ENCODE data around the gene BTAF1. TPM values are rescaled to one million over a fixed set of nuclear protein-coding genes. Genes with fewer than 3 reads are reported as not detected.

The BTAF1 gene
- total RNA-seq, 3 donors from 2014 or later (not counting 1 experiment from before 2014, with no cell fraction given), result 77.3 to 88.7 (median 80.7) TPM

DNA sequence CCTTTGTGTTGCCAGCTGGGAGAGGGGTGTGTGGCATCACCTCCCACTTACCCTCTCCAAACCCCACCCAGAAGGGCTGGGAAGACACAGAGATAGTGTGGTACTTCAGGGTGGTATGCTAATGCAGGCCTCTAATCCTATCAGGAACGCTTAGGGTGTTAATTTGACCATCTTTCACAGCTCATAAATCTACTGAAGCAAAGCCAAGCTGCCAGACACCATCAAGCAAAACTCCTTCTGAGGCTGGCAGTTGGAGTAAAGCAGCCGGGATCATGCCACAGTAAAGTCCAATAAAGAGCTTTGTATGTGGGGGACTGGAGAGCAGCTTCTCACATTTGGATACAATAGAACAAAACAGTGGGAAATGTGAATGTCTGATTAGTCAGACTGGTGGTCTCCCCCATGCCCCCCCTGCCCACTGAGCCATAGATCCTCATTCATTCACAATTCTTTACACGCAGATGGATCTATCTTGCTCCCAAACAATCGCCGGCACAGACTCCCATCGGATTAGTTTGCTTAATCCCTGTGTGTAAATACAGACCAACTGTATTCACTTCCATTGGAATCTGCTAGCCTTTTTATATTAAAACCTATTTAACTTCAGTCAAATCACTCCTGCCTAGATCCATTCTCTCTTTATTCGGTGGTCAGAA lies 43.9 kb upstream of the BTAF1 start:
- Histone ChIP-seq H3K4me3 (ENCODE audit: low read length) (no peak overlapping the region), H3K27me3 (ENCODE audit: control insufficient read depth, insufficient read depth, low read length) (no peaks in the 10 kb centered on the region), H3K27ac (ENCODE audit: low read length) (no peak overlapping the region), H3K4me1 (ENCODE audit: control insufficient read depth, insufficient read depth, low read length) (no peaks in the 10 kb centered on the region), H3K9me3 (ENCODE audit: control insufficient read depth, insufficient read depth, low read length) (peaks cover 3% of the 10 kb centered on the region), H3K36me3 (ENCODE audit: control insufficient read depth, insufficient read depth, low read length) (no peaks in the 10 kb centered on the region)
- DNase-seq (no peak), ATAC-seq (no peak)
- H3K4me3 Mint-ChIP-seq, result no peak overlapping the region
- no peak overlapping the region for H3K27ac Mint-ChIP-seq
- TF ChIP-seq CTCF (IDR thresholded peaks at IDR 0.05), result no peak
- H3K27me3 Mint-ChIP-seq (ENCODE audit: low read depth in 2 of 2), result peaks cover 0 to 2% of the 10 kb centered on the region in 2 donors
- H3K9me3 Mint-ChIP-seq, result no peaks in the 10 kb centered on the region
- intact Hi-C loops (cut with micrococcal nuclease), result no loop called here
- WGBS (ENCODE audit: insufficient coverage), result 78% methylated on average over 7 of the region's 7 CpGs
- no peaks in the 10 kb centered on the region for H3K4me1 Mint-ChIP-seq
- H3K36me3 Mint-ChIP-seq, result no peaks in the 10 kb centered on the region

DNA sequence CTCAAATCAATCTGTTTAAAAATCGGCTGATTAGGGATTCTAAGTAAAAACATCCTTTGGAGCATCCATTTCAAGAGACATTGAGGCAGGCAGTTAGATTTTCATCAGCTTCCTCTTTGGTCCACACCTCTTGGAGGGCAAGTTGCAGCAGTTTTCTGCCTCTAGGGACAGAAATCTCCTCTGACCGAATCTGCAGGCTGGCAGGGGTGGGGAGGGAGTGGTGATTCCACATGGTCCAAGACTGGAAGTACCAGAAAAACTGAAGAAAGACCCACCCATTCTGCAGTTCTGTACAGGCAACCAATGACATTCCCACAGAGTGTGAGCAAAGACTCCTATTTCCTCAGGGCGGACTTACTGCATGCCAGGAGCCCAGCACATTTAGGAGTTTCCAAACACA lies 43.3 kb upstream of the BTAF1 start:
- no peak overlapping the region for H3K4me3 ChIP-seq (ENCODE audit: low read length)
- Mint-ChIP-seq H3K4me3 (no peak overlapping the region), H3K9me3 (no peaks in the 10 kb centered on the region), H3K27me3 (ENCODE audit: low read depth in 2 of 2) (peaks cover 4 to 5% of the 10 kb centered on the region in 2 donors), H3K36me3 (no peaks in the 10 kb centered on the region), H3K27ac (no peak overlapping the region), H3K4me1 (no peaks in the 10 kb centered on the region)
- H3K36me3 ChIP-seq (ENCODE audit: control insufficient read depth, insufficient read depth, low read length), result no peaks in the 10 kb centered on the region
- no peaks in the 10 kb centered on the region for H3K27me3 ChIP-seq (ENCODE audit: control insufficient read depth, insufficient read depth, low read length)
- DNase-seq (no peak), ATAC-seq (no peak)
- peaks cover 3% of the 10 kb centered on the region for H3K9me3 ChIP-seq (ENCODE audit: control insufficient read depth, insufficient read depth, low read length)
- intact Hi-C loops (cut with micrococcal nuclease), result no loop called here
- WGBS (ENCODE audit: insufficient coverage), result 72% methylated on average over 3 of the region's 3 CpGs
- H3K4me1 ChIP-seq (ENCODE audit: control insufficient read depth, insufficient read depth, low read length), result no peaks in the 10 kb centered on the region
- H3K27ac ChIP-seq (ENCODE audit: low read length), result no peak overlapping the region
- no peak for TF ChIP-seq CTCF (IDR thresholded peaks at IDR 0.05)

DNA sequence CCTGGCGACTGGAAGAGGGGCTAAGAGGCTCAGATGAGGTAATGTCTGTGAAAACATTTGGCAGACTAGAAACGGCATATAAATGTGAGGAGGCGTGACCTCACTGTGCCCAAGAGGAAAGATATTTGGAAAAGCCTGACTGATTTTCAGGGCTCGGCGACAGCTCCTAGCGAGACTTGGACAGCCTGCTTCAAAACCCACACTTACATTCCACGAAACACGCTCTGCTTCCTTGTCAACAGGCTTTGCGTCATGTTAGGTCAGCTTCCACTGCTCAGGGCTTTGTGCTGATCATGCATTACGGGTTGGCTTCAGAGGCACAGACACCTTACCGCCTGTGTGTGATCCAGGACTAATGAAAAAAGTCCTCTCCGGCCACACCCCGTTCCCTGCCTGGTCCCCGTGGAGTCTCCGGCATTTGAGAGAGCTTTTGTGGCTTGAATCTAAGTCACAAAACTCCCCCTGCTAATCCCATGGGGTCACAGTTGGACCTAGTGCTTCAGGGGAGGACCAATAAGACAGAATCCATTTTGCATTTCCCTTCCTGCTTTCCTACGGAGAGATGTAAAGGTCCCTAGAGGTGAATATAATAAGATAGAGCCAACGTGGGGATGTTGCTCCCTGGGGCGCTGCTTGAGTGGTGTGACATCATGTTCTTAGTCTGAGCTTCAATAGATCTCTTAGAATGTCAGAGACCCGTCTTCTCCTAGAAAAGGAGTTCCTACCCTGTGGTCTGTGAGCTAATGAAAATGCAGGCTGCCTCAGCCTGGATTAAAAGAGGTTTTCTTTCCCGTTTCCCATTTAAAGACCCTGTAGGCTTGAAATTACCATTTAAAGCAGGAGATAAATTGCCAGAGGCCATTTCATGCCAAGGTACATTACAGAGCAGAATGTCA lies 39.8 kb upstream of the BTAF1 start:
- no peaks in the 10 kb centered on the region for H3K36me3 ChIP-seq (ENCODE audit: control insufficient read depth, insufficient read depth, low read length)
- WGBS (ENCODE audit: insufficient coverage), result 85% methylated on average over 20 of the region's 20 CpGs
- no peak overlapping the region for H3K27ac ChIP-seq (ENCODE audit: low read length)
- peaks cover 5% of the 10 kb centered on the region for H3K27me3 ChIP-seq (ENCODE audit: control insufficient read depth, insufficient read depth, low read length)
- H3K36me3 Mint-ChIP-seq, result no peaks in the 10 kb centered on the region
- DNase-seq (no peak), ATAC-seq (no peak)
- peaks cover 11 to 16% of the 10 kb centered on the region in 2 donors for H3K27me3 Mint-ChIP-seq (ENCODE audit: low read depth in 2 of 2)
- H3K9me3 ChIP-seq (ENCODE audit: control insufficient read depth, insufficient read depth, low read length), result peaks cover 3% of the 10 kb centered on the region
- intact Hi-C loops (cut with micrococcal nuclease), result no loop called here
- H3K4me3 Mint-ChIP-seq, result no peak overlapping the region
- no peak for TF ChIP-seq CTCF (IDR thresholded peaks at IDR 0.05)
- H3K9me3 Mint-ChIP-seq, result no peaks in the 10 kb centered on the region
- no peak overlapping the region for H3K4me3 ChIP-seq (ENCODE audit: low read length)
- no peak overlapping the region for H3K27ac Mint-ChIP-seq
- H3K4me1 ChIP-seq (ENCODE audit: control insufficient read depth, insufficient read depth, low read length), result peaks cover 7% of the 10 kb centered on the region
- peaks cover 8 to 13% of the 10 kb centered on the region in 2 donors for H3K4me1 Mint-ChIP-seq

All from natural killer cell (primary cell).